GM19351 (cell line): ENCODE results near the gene TIMP1.
"Not testable (repeated sequence)": the region's sequence is repeated elsewhere in the genome, so short reads cannot be mapped to it uniquely, and the experiment has no call there.

Experiments used
- ATAC-seq: cut with Tn5 transposase; IDR thresholded peaks from one replicate; pipeline ENCODE4 v1.9.1; 2021; ENCODE audit warnings: mild to moderate bottlenecking, moderate library complexity; ENCODE audit not compliant: unreplicated experiment

Gene TIMP1

GRCh38 chrX:47597222-47597621 lies 15.0 kb downstream of the TIMP1 start:
- no peak for ATAC-seq

- ATAC-seq = not testable (repeated sequence)
Measured at GRCh38 chrX:47603125-47603524, 20.9 kb downstream of the TIMP1 start.

- no peak for ATAC-seq
Measured at GRCh38 chrX:47605024-47605423, 22.8 kb downstream of the TIMP1 start.

- ATAC-seq = no peak
Measured at GRCh38 chrX:47607091-47607490, 24.9 kb downstream of the TIMP1 start.

- no peak for ATAC-seq
Measured at GRCh38 chrX:47608130-47608810, 26.0 kb downstream of the TIMP1 start.

- ATAC-seq = no peak
Measured at GRCh38 chrX:47610511-47610910, 28.3 kb downstream of the TIMP1 start.

- no peak for ATAC-seq
Measured at GRCh38 chrX:47611489-47611888, 29.3 kb downstream of the TIMP1 start.

GRCh38 chrX:47611926-47612325 lies 29.7 kb downstream of the TIMP1 start:
- no peak for ATAC-seq

GRCh38 chrX:47612418-47612817 lies 30.2 kb downstream of the TIMP1 start:
- no peak for ATAC-seq

- ATAC-seq = no peak
Measured at GRCh38 chrX:47613082-47613481, 30.8 kb downstream of the TIMP1 start.

- ATAC-seq = no peak
Measured at GRCh38 chrX:47614618-47615017, 32.4 kb downstream of the TIMP1 start.

- ATAC-seq = no peak
Measured at GRCh38 chrX:47618923-47619485, 36.8 kb downstream of the TIMP1 start.

- ATAC-seq = peak; percentile 80
Measured at GRCh38 chrX:47619486-47620302, 37.5 kb downstream of the TIMP1 start, which contains the start of gene SYN1. Gene SYN1 (minus strand): TSS chrX:47619857. CDS start chrX:47619728, 129 bp downstream.

GRCh38 chrX:47620303-47620685 lies 38.1 kb downstream of the TIMP1 start:
- ATAC-seq = no peak

- no peak for ATAC-seq
Measured at GRCh38 chrX:47621851-47622250, 39.6 kb downstream of the TIMP1 start.

- no peak for ATAC-seq
Measured at GRCh38 chrX:47623540-47624027, 41.3 kb downstream of the TIMP1 start.

- ATAC-seq = no peak
Measured at GRCh38 chrX:47625365-47625764, 43.1 kb downstream of the TIMP1 start.

GRCh38 chrX:47628982-47629381 lies 46.7 kb downstream of the TIMP1 start:
- no peak for ATAC-seq

GRCh38 chrX:47629419-47630200 lies 47.4 kb downstream of the TIMP1 start, which contains the start of gene CFP:
Gene CFP (minus strand): TSS chrX:47629930. CDS start chrX:47629844, 86 bp downstream.
- no peak for ATAC-seq

GRCh38 chrX:47631676-47632075 lies 49.4 kb downstream of the TIMP1 start:
- ATAC-seq = no peak

GRCh38 chrX:47632666-47633065 lies 50.4 kb downstream of the TIMP1 start:
- ATAC-seq = no peak
